MM.1S (cell line): ENCODE results near the gene PKMYT1.

ENCODE experiments used
- DNase-seq: peaks from one replicate; pipeline ENCODE4 v3.0.0-alpha.2; 2015
- H2AFZ ChIP-seq: fragments of 300-600 bp; sonication (generic); 2 replicates; pipeline ENCODE4 v1.6.0; 2016; ENCODE audit warnings: antibody characterized with exemption, low read length
- H3F3A ChIP-seq: fragments of 300-600 bp; sonication (generic); 2 replicates; pipeline ENCODE4 v1.6.1; 2016; ENCODE audit warnings: mild to moderate bottlenecking, antibody characterized with exemption, low read length, moderate library complexity, mixed read lengths; ENCODE audit not compliant: insufficient read depth
- H3K27ac ChIP-seq: fragments of 300-600 bp; sonication (generic); 2 replicates; pipeline ENCODE4 v1.5.1; 2016; ENCODE audit warnings: mild to moderate bottlenecking, low read length
- H3K27me3 ChIP-seq: fragments of 300-600 bp; sonication (generic); replicated peaks from 2 replicates; pipeline ENCODE4 v1.6.0; 2016; ENCODE audit warnings: low read length; ENCODE audit not compliant: insufficient read depth
- H3K36me3 ChIP-seq: fragments of 300-600 bp; sonication (generic); replicated peaks from 2 replicates; pipeline ENCODE4 v1.6.1; 2016; ENCODE audit warnings: mild to moderate bottlenecking, low read length, mixed read lengths; ENCODE audit not compliant: insufficient read depth
- H3K4me1 ChIP-seq: fragments of 300-600 bp; sonication (generic); 2 replicates; pipeline ENCODE4 v1.6.1; 2016; ENCODE audit warnings: low read length, mixed read lengths
- H3K4me2 ChIP-seq: fragments of 300-600 bp; sonication (generic); 2 replicates; pipeline ENCODE4 v1.6.0; 2016; ENCODE audit warnings: low read depth, low read length
- H3K4me3 ChIP-seq: fragments of 300-600 bp; sonication (generic); 2 replicates; pipeline ENCODE4 v1.5.1; 2016; ENCODE audit warnings: low read length, mixed read lengths
- H3K79me2 ChIP-seq: fragments of 300-600 bp; sonication (generic); 2 replicates; pipeline ENCODE4 v1.6.1; 2016; ENCODE audit warnings: mixed run types, low read length, mixed read lengths
- H3K9ac ChIP-seq: fragments of 300-600 bp; sonication (generic); 2 replicates; pipeline ENCODE4 v1.6.1; 2016; ENCODE audit warnings: low read length, mixed read lengths
- H3K9me2 ChIP-seq: fragments of 300-600 bp; sonication (generic); replicated peaks from 2 replicates; pipeline ENCODE4 v1.6.1; 2016; ENCODE audit warnings: mild to moderate bottlenecking, low read length, mixed read lengths; ENCODE audit not compliant: insufficient read depth
- H3K9me3 ChIP-seq: fragments of 300-600 bp; sonication (generic); replicated peaks from 2 replicates; pipeline ENCODE4 v1.6.1; 2016; ENCODE audit warnings: mild to moderate bottlenecking, low read length, mixed read lengths; ENCODE audit not compliant: insufficient read depth
- H4K20me1 ChIP-seq: fragments of 300-600 bp; sonication (generic); 2 replicates; pipeline ENCODE4 v1.6.1; 2016; ENCODE audit warnings: mild to moderate bottlenecking, low read length, moderate library complexity, mixed read lengths; ENCODE audit not compliant: insufficient read depth
- CTCF ChIP-seq: fragments of 300-600 bp; sonication (generic); IDR thresholded peaks from 2 replicates; pipeline ENCODE4 v1.5.1; 2016; ENCODE audit warnings: antibody characterized with exemption, low read length, mixed read lengths
- EZH2 ChIP-seq: fragments of 300-600 bp; sonication (generic); optimal IDR thresholded peaks from 2 replicates; pipeline ENCODE3; 2017; ENCODE audit warnings: low read depth, mild to moderate bottlenecking, antibody characterized with exemption, low read length, mixed read lengths
- EZH2phosphoT487 ChIP-seq: fragments of 300-600 bp; sonication (generic); IDR thresholded peaks from 2 replicates; pipeline ENCODE4 v1.6.1; 2018; ENCODE audit warnings: antibody characterized with exemption, low read length

The PKMYT1 gene

GRCh38 chr16:2992383-2993081 is 12.3 kb upstream of the PKMYT1 start:
- DNase-seq, result no peak
- Histone ChIP-seq H3K4me3 (no peak overlapping the region), H3K27ac (no peak overlapping the region), H3K4me2 (no peak overlapping the region), H3K27me3 (peaks cover 100% of the 10 kb centered on the region), H4K20me1 (no peaks in the 10 kb centered on the region), H3K79me2 (no peaks in the 10 kb centered on the region), H3F3A (no peaks in the 10 kb centered on the region), H3K4me1 (no peaks in the 10 kb centered on the region), H3K36me3 (no peaks in the 10 kb centered on the region), H3K9ac (no peak overlapping the region), H3K9me2 (no peaks in the 10 kb centered on the region), H3K9me3 (no peaks in the 10 kb centered on the region), H2AFZ (no peak overlapping the region)
- TF ChIP-seq CTCF, result no peak
- no peak for TF ChIP-seq EZH2phosphoT487
- no peak for TF ChIP-seq EZH2

GRCh38 chr16:2991566-2992261 is 11.5 kb upstream of the PKMYT1 start:
- Histone ChIP-seq H3K4me2 (no peak overlapping the region), H3K27me3 (peaks cover 100% of the 10 kb centered on the region), H3K9me3 (no peaks in the 10 kb centered on the region), H3K36me3 (no peaks in the 10 kb centered on the region), H3K9me2 (no peaks in the 10 kb centered on the region), H3K4me1 (no peaks in the 10 kb centered on the region), H3K9ac (no peak overlapping the region), H3K79me2 (no peaks in the 10 kb centered on the region), H3F3A (no peaks in the 10 kb centered on the region), H3K27ac (no peak overlapping the region), H2AFZ (no peak overlapping the region), H3K4me3 (no peak overlapping the region), H4K20me1 (no peaks in the 10 kb centered on the region)
- no peak for TF ChIP-seq EZH2phosphoT487
- no peak for TF ChIP-seq CTCF
- no peak for TF ChIP-seq EZH2
- no peak for DNase-seq

GRCh38 chr16:2990891-2991290 is 10.6 kb upstream of the PKMYT1 start:
- TF ChIP-seq EZH2, result no peak
- no peak for TF ChIP-seq CTCF
- no peak for TF ChIP-seq EZH2phosphoT487
- no peak overlapping the region for H3K9ac ChIP-seq
- peaks cover 100% of the 10 kb centered on the region for H3K27me3 ChIP-seq
- no peaks in the 10 kb centered on the region for H4K20me1 ChIP-seq
- H3K27ac ChIP-seq, result no peak overlapping the region
- H3K4me2 ChIP-seq, result no peak overlapping the region
- no peak overlapping the region for H3K4me3 ChIP-seq
- no peak overlapping the region for H2AFZ ChIP-seq
- H3K4me1 ChIP-seq, result no peaks in the 10 kb centered on the region
- no peaks in the 10 kb centered on the region for H3K9me3 ChIP-seq
- H3K36me3 ChIP-seq, result no peaks in the 10 kb centered on the region
- H3K79me2 ChIP-seq, result no peaks in the 10 kb centered on the region
- no peaks in the 10 kb centered on the region for H3K9me2 ChIP-seq
- no peak for DNase-seq
- H3F3A ChIP-seq, result no peaks in the 10 kb centered on the region
